HG03060 (cell line): ENCODE results near the gene CCDC9B.

ENCODE experiments used
- ATAC-seq: cut with Tn5 transposase; IDR thresholded peaks from one replicate; pipeline ENCODE4 v1.9.1; 2021; ENCODE audit warnings: low read depth, moderate number of reproducible peaks; ENCODE audit not compliant: unreplicated experiment

Gene CCDC9B

GRCh38 chr15:40331637-40332036 is 9.1 kb downstream of the CCDC9B start:
- no peak for ATAC-seq

- no peak for ATAC-seq
Measured at GRCh38 chr15:40331026-40331425, 9.7 kb downstream of the CCDC9B start.

GRCh38 chr15:40330368-40330836 is 10.3 kb downstream of the CCDC9B start:
- ATAC-seq = no peak

- no peak for ATAC-seq
Measured at GRCh38 chr15:40329804-40330203, 10.9 kb downstream of the CCDC9B start.

- ATAC-seq = no peak
Measured at GRCh38 chr15:40328751-40329150, 12.0 kb downstream of the CCDC9B start.

GRCh38 chr15:40328176-40328575 is 12.6 kb downstream of the CCDC9B start:
- no peak for ATAC-seq

GRCh38 chr15:40327457-40327856 is 13.3 kb downstream of the CCDC9B start:
- ATAC-seq = no peak

- ATAC-seq = no peak
Measured at GRCh38 chr15:40325700-40326099, 15.0 kb downstream of the CCDC9B start.

- no peak for ATAC-seq
Measured at GRCh38 chr15:40325188-40325587, 15.6 kb downstream of the CCDC9B start.

- no peak for ATAC-seq
Measured at GRCh38 chr15:40323953-40324937, 16.5 kb downstream of the CCDC9B start.

GRCh38 chr15:40323239-40323952 is 17.3 kb downstream of the CCDC9B start, which contains the start of gene INAFM2:
Gene INAFM2, plus strand, starts transcription at chr15:40323692. Its CDS starts 364 bp downstream, at chr15:40324056.
- peak; percentile 73 for ATAC-seq

- no peak for ATAC-seq
Measured at GRCh38 chr15:40322531-40323238, 18.1 kb downstream of the CCDC9B start.

GRCh38 chr15:40320931-40321371 is 19.8 kb downstream of the CCDC9B start:
- no peak for ATAC-seq

- no peak for ATAC-seq
Measured at GRCh38 chr15:40320409-40320808, 20.3 kb downstream of the CCDC9B start.

GRCh38 chr15:40317580-40317979 is 23.2 kb downstream of the CCDC9B start:
- ATAC-seq = no peak

GRCh38 chr15:40316931-40317330 is 23.8 kb downstream of the CCDC9B start:
- no peak for ATAC-seq

GRCh38 chr15:40314723-40315276 is 25.9 kb downstream of the CCDC9B start:
- ATAC-seq = no peak

- no peak for ATAC-seq
Measured at GRCh38 chr15:40313531-40314398, 27.0 kb downstream of the CCDC9B start.
